ENCODE results near the gene WBP1L.
"Not testable (repeated sequence)": the region's sequence is repeated elsewhere in the genome, so short reads cannot be mapped to it uniquely, and the experiment has no call there.

WBP1L gene

DNA sequence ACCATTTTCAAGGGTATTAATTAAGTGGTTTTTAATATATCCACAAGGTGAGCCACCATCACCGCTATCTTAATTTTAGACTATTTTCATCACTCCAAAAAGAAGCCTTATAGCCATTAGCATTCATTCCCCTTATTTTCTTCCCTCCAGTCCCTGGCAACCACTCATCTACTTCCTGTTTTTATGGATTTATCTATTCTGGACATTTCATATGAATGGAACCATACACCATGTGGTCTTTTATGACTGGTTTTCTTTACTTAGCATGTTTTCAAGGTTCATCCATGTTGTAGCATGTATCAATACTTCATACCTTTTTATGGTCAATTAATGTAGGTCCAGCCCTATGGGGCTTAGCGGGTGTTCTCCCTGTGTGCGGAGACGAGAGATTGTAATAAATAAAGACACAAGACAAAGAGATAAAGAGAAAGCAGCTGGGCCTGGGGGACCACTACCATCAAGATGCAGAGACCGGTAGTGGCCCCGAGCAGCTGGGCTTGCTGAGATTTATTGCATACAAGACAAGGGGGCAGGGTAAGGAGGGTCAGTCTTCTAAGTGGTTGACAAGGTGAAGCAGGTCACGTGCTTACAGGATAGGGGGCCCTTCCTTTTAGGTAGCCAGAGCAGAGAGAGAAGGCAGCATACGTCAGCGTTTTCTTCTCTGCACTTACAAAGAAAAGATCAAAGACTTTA lies 14.6 kb downstream of the WBP1L start:
- DNase-seq (ENCODE audit: low spot score), result peak; percentile 52

DNA sequence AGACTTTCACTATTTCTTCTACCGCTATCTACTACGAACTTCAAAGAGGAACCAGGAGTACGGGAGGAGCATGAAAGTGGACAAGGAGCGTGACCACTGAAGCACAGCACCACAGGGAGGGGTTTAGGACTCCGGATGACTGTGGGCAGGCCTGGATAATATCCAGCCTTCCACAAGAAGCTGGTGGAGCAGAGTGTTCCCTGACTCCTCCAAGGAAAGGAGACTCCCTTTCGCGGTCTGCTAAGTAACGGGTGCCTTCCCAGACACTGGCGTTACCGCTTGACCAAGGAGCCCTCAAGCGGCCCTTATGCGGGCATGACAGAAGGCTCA lies 15.2 kb downstream of the WBP1L start:
- not testable (repeated sequence) for DNase-seq (ENCODE audit: low spot score)

DNA sequence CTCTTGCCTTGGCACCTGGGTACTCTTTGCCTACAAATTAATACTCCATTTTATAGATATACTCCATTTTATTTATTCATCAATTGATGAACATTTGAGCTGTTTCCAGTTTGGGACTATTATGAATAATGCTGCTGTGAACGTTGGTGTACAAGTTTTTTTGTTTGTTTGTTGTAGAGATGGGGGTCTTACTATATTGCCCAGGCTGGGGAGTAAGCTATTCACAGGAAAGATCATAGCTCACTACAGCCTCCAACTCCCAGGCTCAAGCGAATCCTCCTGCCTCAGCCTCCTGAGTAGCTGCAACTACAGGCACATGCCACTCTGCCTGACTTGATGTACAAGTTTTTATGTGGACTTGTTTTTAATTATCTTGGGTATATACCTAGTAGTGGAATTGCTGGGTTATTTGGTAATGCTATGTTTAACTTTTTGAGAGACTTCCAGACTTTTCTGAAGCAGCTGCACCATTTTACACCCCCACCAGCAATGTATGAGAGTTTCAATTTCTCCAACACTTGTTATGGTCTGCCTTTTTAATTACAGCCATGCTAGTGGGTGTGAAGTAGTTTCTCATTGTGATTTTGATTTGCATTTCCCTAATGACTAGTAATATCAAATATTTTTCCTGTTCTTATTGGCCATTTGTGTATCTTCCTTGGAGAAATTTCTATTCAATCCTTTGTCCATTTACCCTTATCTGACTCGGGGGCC lies 15.9 kb downstream of the WBP1L start:
- no peak for DNase-seq (ENCODE audit: low spot score)

DNA sequence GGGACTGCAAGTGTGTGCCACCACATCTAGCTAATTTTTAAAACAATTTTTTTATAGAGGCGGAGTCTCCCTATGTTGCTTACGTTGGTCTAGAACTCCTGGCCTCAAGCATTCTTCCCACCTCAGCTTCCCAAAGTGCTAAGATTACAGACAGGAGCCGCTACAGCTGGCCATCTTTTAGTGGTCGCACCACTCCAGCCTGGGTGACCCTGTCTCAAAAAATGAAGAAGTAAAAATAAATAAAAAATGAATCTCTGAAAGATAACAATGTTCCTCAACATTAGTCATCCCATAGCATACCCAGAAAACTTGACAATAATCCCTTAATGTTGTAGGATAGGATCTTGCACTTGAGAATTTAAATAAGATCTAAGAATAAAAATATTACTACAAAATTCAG lies 18.2 kb downstream of the WBP1L start:
- DNase-seq (ENCODE audit: low spot score), result no peak

DNA sequence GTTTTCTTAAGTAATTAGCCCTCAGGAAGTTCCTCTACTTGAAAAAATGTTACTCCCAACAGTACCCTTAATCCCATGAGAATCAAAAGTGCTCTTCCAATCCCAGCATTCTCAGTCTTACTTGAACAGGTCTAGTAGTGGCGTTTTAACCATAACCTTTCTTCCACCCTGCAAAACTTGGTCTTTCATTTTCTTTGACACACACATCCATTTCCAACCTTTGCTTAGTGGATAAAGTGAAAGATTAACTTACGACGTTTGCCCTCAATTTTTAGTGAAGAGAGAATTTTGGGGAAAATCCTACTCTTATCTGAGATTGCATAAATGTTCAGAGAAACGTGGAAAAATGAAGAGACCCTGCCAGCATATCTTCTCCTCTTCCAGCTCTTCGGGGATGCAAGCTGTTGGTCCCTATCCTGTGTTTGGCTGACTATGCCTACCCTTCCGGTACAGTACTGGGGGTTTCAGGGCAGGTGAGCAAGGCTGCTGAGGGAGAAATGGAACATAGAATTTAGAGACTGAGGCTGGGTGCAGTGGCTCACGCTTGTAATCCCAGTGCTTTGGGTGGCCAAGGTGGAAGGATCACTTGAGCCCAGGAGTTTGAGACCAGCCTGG lies 18.8 kb downstream of the WBP1L start:
- DNase-seq (ENCODE audit: low spot score), result no peak

DNA sequence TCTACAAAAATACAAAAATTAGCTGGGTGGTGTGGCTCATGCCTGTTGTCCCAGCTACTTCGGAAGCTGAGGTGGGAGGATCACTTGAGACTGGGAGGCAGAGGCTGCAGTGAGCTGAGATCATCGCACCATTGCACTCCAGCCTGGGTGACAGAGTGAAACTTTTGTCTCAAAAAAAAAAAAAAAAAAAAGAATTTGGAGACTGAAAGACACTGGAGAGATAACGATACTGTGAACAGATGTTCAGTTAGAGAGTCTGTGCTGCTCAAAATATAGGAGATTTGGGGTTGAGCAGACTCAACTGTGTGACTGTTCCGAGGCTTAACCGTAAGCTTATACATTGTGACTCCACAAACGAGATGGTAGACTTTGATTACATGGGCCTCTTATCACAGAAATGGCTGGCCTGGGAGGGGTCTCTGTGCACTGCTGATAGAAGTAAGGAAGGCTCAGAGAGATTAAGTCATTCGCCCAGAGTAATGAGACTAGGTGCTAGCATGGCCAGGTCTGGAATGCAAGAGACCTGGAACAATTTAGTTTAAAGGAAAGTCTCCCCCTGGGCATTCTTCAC lies 19.4 kb downstream of the WBP1L start:
- DNase-seq (ENCODE audit: low spot score), result no peak

DNA sequence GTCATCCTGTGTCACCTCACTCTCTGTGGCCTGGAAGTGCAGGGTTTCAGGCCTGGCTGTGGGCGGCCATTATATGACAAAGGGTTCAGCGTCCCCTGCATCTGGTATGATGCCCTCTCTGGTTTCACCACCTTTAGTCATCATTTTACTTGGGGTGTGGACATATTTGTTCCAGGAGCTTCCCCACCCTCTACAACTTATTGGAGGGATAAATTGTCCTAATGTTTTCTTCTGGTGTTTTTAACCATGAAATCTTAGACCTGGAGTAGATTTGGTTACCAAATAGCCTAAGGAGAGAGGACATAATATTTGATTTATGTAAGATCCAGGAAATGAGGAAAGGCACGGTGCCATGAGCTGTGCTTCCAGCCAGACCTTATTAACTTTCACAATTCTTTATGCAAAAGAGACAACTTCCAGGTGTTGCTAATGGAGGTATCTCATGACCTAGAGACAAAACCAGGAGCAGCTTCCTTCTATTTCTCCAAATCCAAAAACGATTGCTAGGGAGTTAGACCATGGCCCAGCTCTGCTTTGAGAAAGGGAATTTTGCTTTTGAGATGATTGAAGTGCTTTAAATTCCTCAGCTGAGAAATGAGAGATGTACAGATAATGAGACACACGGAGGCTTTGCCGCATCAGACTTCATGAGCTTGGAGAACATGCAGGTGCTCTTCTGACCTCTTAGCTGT lies 20.9 kb downstream of the WBP1L start:
- DNase-seq (ENCODE audit: low spot score), result no peak

DNA sequence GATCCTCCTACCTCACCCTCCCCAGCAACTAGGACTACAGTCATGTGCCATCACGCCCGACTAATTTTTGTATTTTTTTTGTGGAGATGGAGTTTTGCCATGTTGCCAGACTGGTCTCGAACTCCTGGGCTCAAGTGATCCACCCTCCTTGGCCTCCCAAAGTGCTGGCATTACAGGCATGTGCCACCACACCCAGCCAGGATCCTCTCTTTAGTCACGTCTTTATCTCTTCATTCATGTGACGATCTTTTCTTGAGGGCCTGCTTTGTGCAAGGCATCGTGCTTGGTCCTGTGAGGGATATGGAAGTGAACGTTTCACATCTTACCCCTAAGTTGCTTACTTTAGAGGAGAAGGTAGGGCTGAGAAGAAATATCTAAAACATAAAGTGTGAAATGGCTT lies 21.6 kb downstream of the WBP1L start:
- no peak for DNase-seq (ENCODE audit: low spot score)

DNA sequence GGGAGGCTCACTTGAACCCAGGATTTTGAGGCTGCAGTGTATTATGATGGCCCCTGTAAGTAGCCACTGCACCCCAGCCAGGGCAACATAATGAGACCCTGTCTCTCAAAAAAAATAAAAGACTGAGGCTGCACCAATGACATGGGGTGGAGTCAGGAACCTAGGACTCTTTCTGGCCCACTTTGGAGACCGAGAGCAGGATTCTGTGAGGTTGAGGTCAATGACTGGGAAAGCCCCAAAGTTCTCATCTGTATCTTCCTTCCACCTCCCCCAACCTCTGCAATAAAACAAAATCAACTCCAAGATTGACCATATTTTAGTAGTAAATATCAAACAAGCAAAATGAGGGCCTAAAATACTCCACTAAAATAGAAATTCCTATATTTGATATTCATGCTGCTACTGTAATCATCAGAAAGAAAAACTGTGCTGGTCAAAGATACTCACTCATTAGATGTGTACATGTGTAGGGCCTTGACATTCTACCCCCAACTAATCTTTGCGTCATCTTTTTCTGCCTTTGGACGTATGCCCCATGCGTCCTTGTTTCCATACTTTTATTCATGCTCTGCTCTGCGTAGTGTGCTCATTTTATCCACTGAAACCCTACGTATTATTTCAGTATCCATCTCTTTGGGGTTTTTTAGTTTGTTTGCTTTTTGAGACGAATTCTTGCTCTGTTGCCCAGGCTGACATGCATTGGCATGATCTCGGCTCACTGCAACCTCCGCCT lies 23.8 kb downstream of the WBP1L start:
- DNase-seq (ENCODE audit: low spot score), result no peak

DNA sequence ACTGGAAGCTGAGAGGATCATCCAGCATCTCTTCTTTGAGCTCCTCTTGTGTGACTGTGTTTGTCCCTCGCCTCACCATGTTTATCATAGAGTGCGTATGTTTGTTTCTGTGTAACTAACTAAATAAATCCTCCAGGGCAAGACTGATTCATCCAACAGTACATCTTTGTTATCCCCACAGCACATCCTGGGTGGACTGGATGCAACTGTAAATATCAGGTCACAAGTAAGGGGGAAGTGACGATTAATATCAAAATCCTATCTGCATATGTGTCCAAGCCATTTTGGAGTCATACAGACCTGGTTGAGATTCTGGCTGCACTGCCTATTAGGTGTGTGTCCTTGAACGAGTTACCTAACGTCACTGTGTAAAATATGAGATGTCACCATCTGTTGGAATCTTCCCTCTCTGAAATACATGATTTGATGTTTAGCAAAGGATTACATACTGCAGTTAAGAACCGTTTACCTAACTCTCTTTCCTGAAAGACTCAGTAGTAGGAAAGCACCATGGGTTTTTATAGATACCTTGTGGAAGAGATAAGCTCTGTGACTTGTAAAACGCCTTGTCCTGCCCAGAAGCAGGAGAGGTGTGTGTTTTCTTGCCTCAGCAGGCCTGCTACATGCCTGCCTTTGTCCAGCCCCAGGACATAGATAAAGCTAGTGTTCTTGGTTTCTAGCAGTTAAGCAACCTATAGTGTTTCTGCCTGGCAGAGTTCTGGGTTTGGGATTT lies 25.8 kb downstream of the WBP1L start:
- no peak for DNase-seq (ENCODE audit: low spot score)

DNA sequence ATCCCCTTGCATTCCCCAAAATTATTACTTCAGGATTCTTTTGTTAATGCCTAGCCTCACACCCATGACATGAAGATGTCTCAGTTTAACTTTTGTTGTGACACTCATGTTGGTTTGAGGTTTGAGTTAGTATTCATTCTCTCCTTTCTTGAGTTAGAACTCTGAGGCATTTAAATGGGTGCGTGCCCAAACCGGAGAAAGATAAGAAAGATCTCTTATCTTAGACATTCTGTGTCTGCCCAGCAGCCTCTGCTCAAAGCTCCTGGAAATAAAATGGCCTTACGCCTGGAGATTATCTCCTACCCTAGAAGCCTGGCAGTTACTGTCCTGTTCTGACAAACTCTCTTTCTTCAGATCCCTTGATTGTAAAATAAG lies 26.3 kb downstream of the WBP1L start:
- no peak for DNase-seq (ENCODE audit: low spot score)

DNA sequence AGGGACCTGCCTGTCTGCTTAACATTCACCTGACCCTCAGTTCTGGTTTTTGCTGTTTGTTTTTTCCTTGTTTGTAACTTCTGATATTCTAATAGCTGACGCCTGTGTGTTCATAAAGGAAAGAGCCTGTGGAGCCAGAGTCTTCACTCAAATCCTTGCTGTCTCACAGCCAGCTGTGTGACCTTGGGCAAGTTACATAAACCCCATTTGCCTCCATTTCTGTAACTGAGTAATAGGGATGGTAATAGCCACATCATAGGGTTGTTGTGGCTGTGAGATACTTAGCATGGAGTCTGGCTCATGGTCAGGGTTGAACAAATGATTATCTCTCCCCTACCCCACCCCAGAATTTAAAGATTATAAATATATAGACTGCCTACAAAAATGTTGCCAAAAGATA lies 27.0 kb downstream of the WBP1L start:
- DNase-seq (ENCODE audit: low spot score), result no peak

DNA sequence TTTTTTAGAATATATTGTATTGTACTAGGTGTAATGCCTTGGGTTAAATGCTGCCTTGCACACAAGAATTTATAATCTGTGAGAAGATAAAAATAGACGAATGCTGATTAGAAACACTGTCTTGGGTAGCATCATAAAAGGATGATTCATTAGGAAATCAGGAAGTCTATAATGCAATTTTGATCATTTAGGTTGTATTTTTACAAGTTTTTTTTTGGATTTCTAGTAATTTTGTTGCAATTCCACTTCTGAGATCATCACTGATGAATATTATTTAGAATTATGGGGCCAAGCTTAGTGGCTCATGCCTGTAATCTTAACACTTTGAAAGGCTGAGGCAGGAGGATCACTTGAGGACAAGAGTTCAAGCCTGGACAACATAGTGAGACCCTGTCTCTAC lies 29.6 kb downstream of the WBP1L start:
- DNase-seq (ENCODE audit: low spot score), result no peak

DNA sequence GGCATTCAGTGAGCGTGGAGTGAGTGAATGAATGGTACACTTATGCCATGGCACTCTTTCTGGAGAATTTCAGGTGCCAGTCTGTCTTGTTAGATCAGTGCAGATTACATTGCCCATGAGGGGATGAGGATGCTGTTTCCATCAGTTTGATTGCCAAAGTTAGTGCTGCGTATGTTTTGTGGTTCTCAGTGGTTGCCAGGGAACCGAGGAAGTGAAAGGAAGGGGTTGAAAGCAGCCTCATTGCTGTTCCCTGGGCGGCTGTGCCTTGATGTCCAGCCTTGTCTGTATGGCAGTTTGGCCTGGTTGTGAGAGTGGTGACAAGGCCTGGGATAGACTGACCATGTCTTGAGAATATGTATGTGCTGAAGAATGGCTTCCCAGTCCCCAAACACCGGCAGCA lies 30.2 kb downstream of the WBP1L start:
- no peak for DNase-seq (ENCODE audit: low spot score)

DNA sequence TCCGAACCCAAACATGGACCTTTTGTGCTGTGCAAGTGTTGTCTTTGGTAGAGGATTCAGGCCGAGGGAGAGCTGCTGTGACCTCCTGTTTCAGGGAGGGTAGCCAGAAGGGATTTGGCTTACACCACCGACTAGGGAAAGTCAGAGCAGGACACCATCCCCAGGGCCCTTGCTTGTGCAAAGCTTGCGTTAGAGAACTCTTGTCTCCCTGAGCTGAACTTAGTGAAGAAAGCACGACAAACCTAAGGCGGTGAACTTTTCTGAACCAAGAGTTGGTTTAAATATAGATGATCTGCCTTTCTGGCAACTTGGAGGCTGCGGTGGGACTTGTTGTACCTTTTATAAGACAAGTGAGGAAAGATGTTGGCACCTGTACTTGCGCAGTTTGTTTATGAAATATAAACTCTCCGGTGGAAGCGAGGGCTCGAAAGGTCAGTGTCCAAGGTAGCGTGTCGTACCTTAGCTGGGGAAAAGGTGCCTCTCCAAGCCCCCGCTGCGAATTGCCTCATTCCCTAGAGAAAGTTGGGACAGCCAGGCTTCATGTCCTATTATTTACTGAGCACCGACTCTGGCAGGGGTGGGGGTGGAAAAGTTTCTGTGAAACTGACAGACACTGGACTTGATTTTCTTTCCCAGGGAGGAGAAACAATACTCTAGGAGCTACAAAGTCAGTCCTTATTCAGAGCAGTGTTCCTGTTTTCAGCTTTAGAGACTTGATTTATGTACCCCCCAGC lies 31.6 kb downstream of the WBP1L start:
- DNase-seq (ENCODE audit: low spot score), result no peak

DNA sequence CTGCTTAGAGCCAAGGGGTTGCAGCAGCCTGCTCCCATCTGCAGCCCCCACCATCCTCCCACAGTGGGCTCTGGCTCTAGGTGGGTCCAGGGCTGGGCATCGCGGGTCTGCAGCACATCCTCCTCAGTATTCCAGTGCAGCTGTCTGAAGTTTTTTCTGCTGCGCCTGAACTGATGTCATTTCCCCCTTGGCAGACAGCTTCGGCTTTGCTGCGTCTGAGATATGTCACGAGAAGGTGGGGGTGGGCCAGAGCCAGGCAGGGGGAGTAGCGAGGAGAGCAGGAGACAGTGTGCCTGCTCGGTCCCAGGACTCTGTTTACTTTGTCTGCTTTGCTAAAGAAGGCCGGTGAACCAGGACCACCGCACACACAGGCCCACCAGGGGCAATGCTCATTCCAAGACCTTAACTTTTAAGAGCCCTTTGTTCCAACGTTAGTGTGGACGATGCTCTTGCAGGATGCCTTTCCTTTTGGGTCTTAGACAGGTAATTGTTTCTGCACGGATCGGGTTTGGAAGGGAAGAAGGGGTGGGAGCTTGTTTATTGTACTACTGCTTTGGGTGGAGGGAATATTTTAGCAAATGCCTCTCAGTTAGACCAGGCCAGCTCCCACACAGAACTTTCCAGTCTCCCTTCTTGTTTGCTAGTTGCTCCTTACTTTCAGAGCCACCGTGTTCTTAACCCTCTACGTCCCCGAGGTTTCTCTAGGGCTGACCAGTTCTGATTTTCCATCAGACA lies 32.4 kb downstream of the WBP1L start:
- peak; percentile 40 for DNase-seq (ENCODE audit: low spot score)

DNA sequence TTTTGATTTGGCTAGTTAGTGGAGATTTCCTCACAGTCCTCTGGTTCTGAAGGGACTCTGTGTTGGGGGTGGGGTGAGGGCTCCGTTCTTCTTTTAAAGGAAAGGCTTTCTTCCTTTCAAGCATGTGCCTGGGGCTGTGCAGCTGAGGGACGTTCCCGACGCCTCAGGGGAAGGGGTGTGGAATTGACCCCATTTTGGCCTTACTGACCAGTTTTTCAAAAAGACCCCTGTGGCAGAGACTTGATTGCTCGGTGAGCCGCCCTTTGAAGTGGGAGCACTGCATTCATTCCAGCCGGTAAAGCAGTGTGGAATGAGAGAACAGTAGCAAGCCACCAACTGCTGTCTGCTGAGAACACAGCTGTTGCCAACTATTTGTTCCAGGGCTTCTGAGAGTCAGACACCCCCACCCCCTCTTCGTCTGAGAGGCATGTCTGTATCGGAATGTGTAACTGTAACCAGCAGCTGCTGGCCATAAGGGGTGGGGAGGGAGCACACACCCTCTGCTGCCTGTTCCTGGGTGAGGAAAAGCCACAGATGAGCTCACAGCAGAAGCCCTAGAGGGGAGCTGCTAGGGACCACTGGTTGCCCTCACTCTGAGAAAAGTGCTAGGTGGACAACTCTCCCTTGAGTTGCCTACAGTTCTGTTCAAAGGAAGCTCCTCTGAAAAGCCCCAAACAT lies 33.2 kb downstream of the WBP1L start:
- DNase-seq (ENCODE audit: low spot score), result no peak

DNA sequence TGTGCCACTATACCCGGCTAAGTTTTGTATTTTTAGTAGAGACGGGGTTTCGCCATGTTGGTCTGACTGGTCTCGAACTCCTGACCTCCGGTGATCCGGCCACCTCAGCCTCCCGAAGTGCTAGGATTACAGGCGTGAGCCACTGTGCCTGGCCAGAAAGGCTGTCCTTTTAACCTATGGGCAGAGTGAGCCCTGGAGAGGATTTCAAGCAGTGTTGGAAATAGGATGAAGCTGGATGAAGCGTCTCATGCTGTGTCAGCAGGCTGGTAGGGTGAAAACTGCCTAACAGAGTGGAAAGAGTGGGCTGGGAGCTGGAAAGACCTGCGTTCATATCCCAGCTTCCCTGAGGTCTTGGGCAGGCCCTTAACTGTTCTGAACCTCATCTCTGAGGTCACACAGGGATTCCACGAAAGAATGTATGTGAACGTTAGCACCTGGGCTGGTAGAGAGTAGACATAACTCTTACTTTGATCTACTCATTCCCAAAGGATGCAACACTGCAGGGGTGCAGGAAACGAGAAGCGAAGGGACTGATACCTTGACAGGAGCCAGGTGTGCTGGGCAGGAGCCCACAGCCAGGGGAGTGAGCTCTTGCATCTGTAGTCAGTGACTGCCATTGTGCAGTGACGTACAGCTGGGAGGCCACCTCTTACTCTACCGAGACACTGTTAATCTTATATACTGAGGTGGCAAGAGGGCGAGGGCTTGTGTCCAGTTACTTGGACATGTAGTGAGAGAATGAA lies 34.1 kb downstream of the WBP1L start:
- no peak for DNase-seq (ENCODE audit: low spot score)

All from SK-N-DZ (cell line).